SK-N-SH (cell line): ENCODE measurements around the gene CDH23. TPM values are rescaled to one million over a fixed set of nuclear protein-coding genes. Genes with fewer than 3 reads are reported as not detected.

Experiments
- CTCF ChIA-PET: fragments of 300-600, 350-600 bp; formaldehyde crosslinking; extraction: SDS; loops from one replicate; lab custom pipeline; 2021; lab: Yijun Ruan, JAX
- POLR2A ChIA-PET: fragments of 350-600 bp; sonication (Branson Sonifier 250); formaldehyde crosslinking; extraction: SDS; loops from one replicate; lab custom pipeline; 2020; ENCODE audit warnings: antibody characterized with exemption, inconsistent platforms; lab: Yijun Ruan, JAX
- DNase-seq: peaks from one replicate; pipeline ENCODE4 v3.0.0; 2012
- H2AFZ ChIP-seq: fragments of 200-600 bp; sonication (generic); 2 replicates; pipeline ENCODE4 v1.8.1; 2016; ENCODE audit warnings: antibody characterized with exemption, mild to moderate bottlenecking, low read depth
- H3F3A ChIP-seq: fragments of 200-600 bp; sonication (generic); replicated peaks from 2 replicates; pipeline ENCODE3; 2016; ENCODE audit warnings: antibody characterized with exemption, mild to moderate bottlenecking; ENCODE audit not compliant: insufficient read depth
- H3K27ac ChIP-seq, 2 experiments: fragments of 200-500 bp in 1 of 2; fragments of 200-600 bp in 1 of 2; sonication (Bioruptor generic) in 1 of 2; sonication (generic), shearing (Covaris generic) in 1 of 2; 2 replicates each; pipeline versions ENCODE4 v1.5.1 to v1.6.1; 2014 to 2016; ENCODE audit warnings: low read depth in 2 of 2, inconsistent platforms in 1 of 2, low read length in 1 of 2, mild to moderate bottlenecking in 1 of 2, mixed read lengths in 1 of 2
- H3K27me3 ChIP-seq: fragments of 200-600 bp; sonication (generic), shearing (Covaris generic); 2 replicates; pipeline ENCODE4 v1.6.1; 2016; ENCODE audit warnings: mixed run types; ENCODE audit not compliant: insufficient read depth
- H3K36me3 ChIP-seq, 2 experiments: fragments of 200-500 bp in 1 of 2; fragments of 200-600 bp in 1 of 2; sonication (Bioruptor generic) in 1 of 2; sonication (generic) in 1 of 2; replicated peaks in 1 of 2; 2 replicates each; pipeline versions ENCODE3 to v1.5.1; 2014 to 2016; ENCODE audit warnings: low read length in 1 of 2, mild to moderate bottlenecking in 1 of 2; ENCODE audit not compliant: insufficient read depth in 2 of 2, control insufficient read depth in 1 of 2
- H3K4me1 ChIP-seq, 2 experiments: fragments of 200-500 bp in 1 of 2; fragments of 200-600 bp in 1 of 2; sonication (Bioruptor generic) in 1 of 2; sonication (generic), shearing (Covaris generic) in 1 of 2; 2 replicates each; pipeline versions ENCODE4 v1.5.1 to v1.6.1; 2014 to 2016; ENCODE audit warnings: low read depth in 1 of 2, low read length in 1 of 2, mixed run types in 1 of 2; ENCODE audit not compliant: insufficient read depth in 2 of 2, control insufficient read depth in 1 of 2
- H3K4me2 ChIP-seq: fragments of 200-600 bp; sonication (generic), shearing (Covaris generic); 2 replicates; pipeline ENCODE4 v1.6.1; 2017; ENCODE audit warnings: mixed run types
- H3K4me3 ChIP-seq, 2 experiments: fragments of 200-500 bp in 1 of 2; fragments of 200-600 bp in 1 of 2; sonication (Bioruptor generic) in 1 of 2; sonication (generic), shearing (Covaris generic) in 1 of 2; 2 replicates each; pipeline versions ENCODE4 v1.5.1 to v1.8.1; 2014 to 2016; ENCODE audit warnings: low read depth in 2 of 2, inconsistent platforms in 1 of 2, low read length in 1 of 2, mild to moderate bottlenecking in 1 of 2, mixed read lengths in 1 of 2, moderate library complexity in 1 of 2
- H3K79me2 ChIP-seq: fragments of 200-600 bp; sonication (generic); 2 replicates; pipeline ENCODE4 v1.8.1; 2017; ENCODE audit warnings: mild to moderate bottlenecking; ENCODE audit not compliant: insufficient read depth
- H3K9ac ChIP-seq: fragments of 200-600 bp; sonication (generic); 2 replicates; pipeline ENCODE4 v1.6.1; 2017; ENCODE audit warnings: mixed run types
- H3K9me2 ChIP-seq: fragments of 200-600 bp; sonication (generic); 2 replicates; pipeline ENCODE4 v1.6.1; 2017; ENCODE audit warnings: mixed run types
- H3K9me3 ChIP-seq: fragments of 200-600 bp; sonication (generic); 2 replicates; pipeline ENCODE4 v1.6.1; 2017; ENCODE audit warnings: mixed run types, mild to moderate bottlenecking, moderate library complexity
- H4K20me1 ChIP-seq: fragments of 200-600 bp; sonication (generic); 2 replicates; pipeline ENCODE4 v1.6.1; 2017; ENCODE audit warnings: mild to moderate bottlenecking, mixed run types; ENCODE audit not compliant: insufficient read depth
- EP300 ChIP-seq, 2 experiments: IDR thresholded peaks; 2 replicates each; pipeline versions ENCODE4 v1.4.0 to v1.6.1; 2012; ENCODE audit warnings: borderline replicate concordance in 1 of 2, low read depth in 1 of 2, low read length in 1 of 2
- EZH2phosphoT487 ChIP-seq: fragments of 200-600 bp; sonication (generic); IDR thresholded peaks from 2 replicates; pipeline ENCODE4 v1.6.1; 2017; ENCODE audit warnings: low read depth, mixed run types, mild to moderate bottlenecking, antibody characterized with exemption, moderate library complexity, borderline replicate concordance
- GABPA ChIP-seq: IDR thresholded peaks from 2 replicates; pipeline ENCODE4 v1.4.0; 2012; ENCODE audit warnings: low read depth, mild to moderate bottlenecking
- GATA2 ChIP-seq: sonication (generic); formaldehyde crosslinking; IDR thresholded peaks from 2 replicates; pipeline ENCODE4 v1.5.0; 2020; ENCODE audit warnings: mild to moderate bottlenecking, missing genetic modification reagents
- JUND ChIP-seq: IDR thresholded peaks from 2 replicates; pipeline ENCODE4 v1.4.0; 2012
- MEF2A ChIP-seq: IDR thresholded peaks from 2 replicates; pipeline ENCODE4 v1.4.0; 2012; ENCODE audit warnings: low read depth, borderline replicate concordance
- NFIC ChIP-seq: IDR thresholded peaks from 2 replicates; pipeline ENCODE4 v1.4.0; 2012; ENCODE audit warnings: borderline replicate concordance
- POLR2AphosphoS5 ChIP-seq: IDR thresholded peaks from 2 replicates; pipeline ENCODE4 v1.6.1; 2012; ENCODE audit warnings: low read depth, low read length
- RCOR1 ChIP-seq: fragments of 150-350 bp; IDR thresholded peaks from 2 replicates; pipeline ENCODE4 v1.6.1; 2017; ENCODE audit warnings: antibody characterized with exemption, low read length
- RFX5 ChIP-seq: IDR thresholded peaks from 2 replicates; pipeline ENCODE4 v1.6.1; 2012; ENCODE audit warnings: mild to moderate bottlenecking, improper control_type of control experiment, low read length
- SIN3A ChIP-seq: IDR thresholded peaks from 2 replicates; pipeline ENCODE4 v1.6.1; 2012; ENCODE audit warnings: low read depth, mild to moderate bottlenecking, low read length, moderate library complexity, borderline replicate concordance
- TCF12 ChIP-seq: IDR thresholded peaks from 2 replicates; pipeline ENCODE4 v1.4.0; 2012
- TEAD4 ChIP-seq: IDR thresholded peaks from 2 replicates; pipeline ENCODE4 v1.4.0; 2012; ENCODE audit warnings: mild to moderate bottlenecking, borderline replicate concordance; ENCODE audit not compliant: insufficient read depth
- YY1 ChIP-seq: IDR thresholded peaks from 2 replicates; pipeline ENCODE4 v1.4.0; 2012; ENCODE audit warnings: low read depth, mild to moderate bottlenecking
- WGBS: methylation state at CpG from one replicate; pipeline ENCODE4 v1.1.6; 2017; ENCODE audit warnings: low lambda C conversion rate; 5-methylcytosine and 5-hydroxymethylcytosine counted together
- polyA plus RNA-seq, 3 experiments: library from polyadenylated mRNA; depleted of rRNA; stranded (reverse); fragments of >200 nt; gene quantifications; 2 replicates each; pipeline ENCODE4 v1.2.3, GENCODE V29; 2012
- TF ChIP-seq, protein P1 (sequence below): IDR thresholded peaks from 2 replicates; pipeline ENCODE4 v1.4.0; 2012; ENCODE audit warnings: low read depth, borderline replicate concordance
- TF ChIP-seq, protein P2 (sequence below): IDR thresholded peaks from 2 replicates; pipeline ENCODE4 v1.4.0; 2012; ENCODE audit warnings: low read depth, borderline replicate concordance
- TF ChIP-seq, protein P3 (sequence below): IDR thresholded peaks from 2 replicates; pipeline ENCODE4 v1.6.1; 2012; ENCODE audit warnings: mild to moderate bottlenecking, low read depth, low read length, moderate library complexity

Gene CDH23
- polyA plus RNA-seq, 1 of the 3 experiments (the other 2 are of a cell fraction), result 0.03 TPM

DNA sequence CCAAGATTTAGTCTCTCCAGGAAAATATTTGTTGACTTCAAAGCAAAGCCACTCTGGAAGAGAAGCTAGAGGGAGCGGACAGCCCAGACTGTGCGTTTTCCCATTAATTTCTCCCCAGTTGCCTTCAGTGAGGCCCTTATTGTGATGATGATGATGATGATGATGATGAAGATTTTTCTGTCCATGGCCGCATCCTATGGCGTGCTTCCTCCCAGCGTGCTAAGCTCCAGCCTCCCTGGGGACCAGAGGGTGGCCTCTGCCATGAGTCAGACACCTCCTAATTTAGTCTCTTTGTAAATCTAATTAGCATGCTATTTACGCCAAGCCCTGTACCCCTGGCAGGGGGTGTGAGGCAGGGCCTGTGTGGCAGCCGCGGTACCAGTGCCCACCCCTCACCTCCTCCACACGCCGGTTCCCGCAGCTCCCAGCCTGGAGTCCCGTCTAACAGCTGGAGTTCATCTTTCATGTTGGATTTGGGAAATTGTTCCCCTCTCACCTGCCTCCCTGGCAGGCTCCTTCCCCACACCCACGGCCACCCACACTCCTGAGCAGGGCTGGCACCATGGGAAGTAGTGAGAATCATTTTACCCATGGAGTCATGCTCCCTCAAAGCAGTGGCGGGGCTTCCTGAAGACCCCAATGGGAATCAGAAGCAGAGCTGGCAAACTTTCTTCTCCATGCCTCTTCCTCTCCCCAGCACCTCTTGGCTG lies 230.7 kb downstream of the CDH23 start:
- no peak overlapping the region for H3K4me3 ChIP-seq
- ChIA-PET CTCF (interaction anchor here (0.7 to 11.0 kb wide), 5 partner anchors 10 to 81 kb away, joined by 4 to 74 read pairs (median 5); no protein-coding TSS in a partner anchor), POLR2A (no interaction called here)
- 63% methylated on average over 13 of the region's 14 CpGs for WGBS
- H3K9ac ChIP-seq, result no peak overlapping the region
- H3K36me3 ChIP-seq, result no peaks in the 10 kb centered on the region
- no peaks in the 10 kb centered on the region for H3F3A ChIP-seq
- H3K27ac ChIP-seq, result no peak overlapping the region
- H3K4me2 ChIP-seq, result no peak overlapping the region
- no peaks in the 10 kb centered on the region; the same call in 1 of the 2 replicates for H3K27me3 ChIP-seq
- H3K79me2 ChIP-seq, result no peaks in the 10 kb centered on the region
- H3K4me1 ChIP-seq, result peaks cover 10 to 13% of the 10 kb centered on the region in 2 experiments; a peak in 1 of 4 replicates
- H3K9me2 ChIP-seq, result no peaks in the 10 kb centered on the region
- no peaks in the 10 kb centered on the region for H4K20me1 ChIP-seq
- H3K9me3 ChIP-seq, result no peaks in the 10 kb centered on the region
- no peak overlapping the region for H2AFZ ChIP-seq
- TF ChIP-seq EZH2phosphoT487, result no peak
- TF ChIP-seq MEF2A, result no peak
- no peak for TF ChIP-seq YY1
- TF ChIP-seq EP300 (IDR thresholded peaks at IDR 0.05; ENCODE audit: borderline replicate concordance in 1 of 2, low read depth in 1 of 2, low read length in 1 of 2), result no peak
- TF ChIP-seq, protein P1, sequence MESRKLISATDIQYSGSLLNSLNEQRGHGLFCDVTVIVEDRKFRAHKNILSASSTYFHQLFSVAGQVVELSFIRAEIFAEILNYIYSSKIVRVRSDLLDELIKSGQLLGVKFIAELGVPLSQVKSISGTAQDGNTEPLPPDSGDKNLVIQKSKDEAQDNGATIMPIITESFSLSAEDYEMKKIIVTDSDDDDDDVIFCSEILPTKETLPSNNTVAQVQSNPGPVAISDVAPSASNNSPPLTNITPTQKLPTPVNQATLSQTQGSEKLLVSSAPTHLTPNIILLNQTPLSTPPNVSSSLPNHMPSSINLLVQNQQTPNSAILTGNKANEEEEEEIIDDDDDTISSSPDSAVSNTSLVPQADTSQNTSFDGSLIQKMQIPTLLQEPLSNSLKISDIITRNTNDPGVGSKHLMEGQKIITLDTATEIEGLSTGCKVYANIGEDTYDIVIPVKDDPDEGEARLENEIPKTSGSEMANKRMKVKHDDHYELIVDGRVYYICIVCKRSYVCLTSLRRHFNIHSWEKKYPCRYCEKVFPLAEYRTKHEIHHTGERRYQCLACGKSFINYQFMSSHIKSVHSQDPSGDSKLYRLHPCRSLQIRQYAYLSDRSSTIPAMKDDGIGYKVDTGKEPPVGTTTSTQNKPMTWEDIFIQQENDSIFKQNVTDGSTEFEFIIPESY, result no peak
- TF ChIP-seq, protein P2, sequence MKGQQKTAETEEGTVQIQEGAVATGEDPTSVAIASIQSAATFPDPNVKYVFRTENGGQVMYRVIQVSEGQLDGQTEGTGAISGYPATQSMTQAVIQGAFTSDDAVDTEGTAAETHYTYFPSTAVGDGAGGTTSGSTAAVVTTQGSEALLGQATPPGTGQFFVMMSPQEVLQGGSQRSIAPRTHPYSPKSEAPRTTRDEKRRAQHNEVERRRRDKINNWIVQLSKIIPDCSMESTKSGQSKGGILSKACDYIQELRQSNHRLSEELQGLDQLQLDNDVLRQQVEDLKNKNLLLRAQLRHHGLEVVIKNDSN, result no peak
- no peak for TF ChIP-seq POLR2AphosphoS5
- no peak for TF ChIP-seq RCOR1
- TF ChIP-seq GABPA, result no peak
- TF ChIP-seq GATA2, result no peak
- TF ChIP-seq, all 33 proteins: peak for 0
- no peak for DNase-seq

DNA sequence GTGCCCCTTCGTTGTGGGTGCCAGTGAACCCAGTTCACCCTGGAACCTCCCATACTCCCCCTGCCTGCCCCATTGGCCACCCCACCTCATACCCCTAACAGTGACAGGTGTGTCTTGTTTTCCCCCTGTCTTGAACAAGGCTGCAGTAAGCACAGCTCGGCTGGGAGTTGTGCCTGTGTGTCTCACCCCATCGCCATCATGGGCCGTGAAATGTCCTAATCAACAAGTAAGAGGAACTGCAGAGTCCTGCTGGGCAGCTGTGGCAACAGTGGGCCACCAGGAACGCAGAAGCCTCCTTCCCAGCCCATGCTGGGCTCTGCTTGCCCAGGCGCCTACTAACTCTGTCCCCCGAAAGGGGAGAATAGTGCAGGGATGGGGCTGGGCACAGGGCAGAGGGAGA lies 231.2 kb downstream of the CDH23 start:
- Histone ChIP-seq H3K9me2 (no peaks in the 10 kb centered on the region), H3K9me3 (no peaks in the 10 kb centered on the region), H3K27ac (no peak overlapping the region), H3K4me3 (no peak overlapping the region), H3F3A (no peaks in the 10 kb centered on the region), H3K9ac (no peak overlapping the region), H3K4me2 (no peak overlapping the region), H3K79me2 (no peaks in the 10 kb centered on the region), H4K20me1 (no peaks in the 10 kb centered on the region), H3K27me3 (no peaks in the 10 kb centered on the region; the same call in 1 of the 2 replicates), H3K4me1 (peaks cover 4 to 9% of the 10 kb centered on the region in 2 experiments; a peak in 1 of 4 replicates), H3K36me3 (no peaks in the 10 kb centered on the region), H2AFZ (no peak overlapping the region)
- CTCF ChIA-PET, result interaction anchor here (1.0 to 11.0 kb wide), 2 partner anchors 17 to 80 kb away, joined by 7 to 74 read pairs; no protein-coding TSS in a partner anchor
- no peak for DNase-seq
- 55% methylated on average over 5 of the region's 7 CpGs for WGBS
- POLR2A ChIA-PET, result no interaction called here
- TF ChIP-seq JUND (no peak), RCOR1 (no peak), EZH2phosphoT487 (no peak), NFIC (no peak), SIN3A (no peak), RFX5 (no peak), TEAD4 (no peak), EP300 (IDR thresholded peaks at IDR 0.05; ENCODE audit: borderline replicate concordance in 1 of 2, low read depth in 1 of 2, low read length in 1 of 2) (no peak), GABPA (no peak), TCF12 (no peak), MEF2A (no peak)
- TF ChIP-seq, protein P3, sequence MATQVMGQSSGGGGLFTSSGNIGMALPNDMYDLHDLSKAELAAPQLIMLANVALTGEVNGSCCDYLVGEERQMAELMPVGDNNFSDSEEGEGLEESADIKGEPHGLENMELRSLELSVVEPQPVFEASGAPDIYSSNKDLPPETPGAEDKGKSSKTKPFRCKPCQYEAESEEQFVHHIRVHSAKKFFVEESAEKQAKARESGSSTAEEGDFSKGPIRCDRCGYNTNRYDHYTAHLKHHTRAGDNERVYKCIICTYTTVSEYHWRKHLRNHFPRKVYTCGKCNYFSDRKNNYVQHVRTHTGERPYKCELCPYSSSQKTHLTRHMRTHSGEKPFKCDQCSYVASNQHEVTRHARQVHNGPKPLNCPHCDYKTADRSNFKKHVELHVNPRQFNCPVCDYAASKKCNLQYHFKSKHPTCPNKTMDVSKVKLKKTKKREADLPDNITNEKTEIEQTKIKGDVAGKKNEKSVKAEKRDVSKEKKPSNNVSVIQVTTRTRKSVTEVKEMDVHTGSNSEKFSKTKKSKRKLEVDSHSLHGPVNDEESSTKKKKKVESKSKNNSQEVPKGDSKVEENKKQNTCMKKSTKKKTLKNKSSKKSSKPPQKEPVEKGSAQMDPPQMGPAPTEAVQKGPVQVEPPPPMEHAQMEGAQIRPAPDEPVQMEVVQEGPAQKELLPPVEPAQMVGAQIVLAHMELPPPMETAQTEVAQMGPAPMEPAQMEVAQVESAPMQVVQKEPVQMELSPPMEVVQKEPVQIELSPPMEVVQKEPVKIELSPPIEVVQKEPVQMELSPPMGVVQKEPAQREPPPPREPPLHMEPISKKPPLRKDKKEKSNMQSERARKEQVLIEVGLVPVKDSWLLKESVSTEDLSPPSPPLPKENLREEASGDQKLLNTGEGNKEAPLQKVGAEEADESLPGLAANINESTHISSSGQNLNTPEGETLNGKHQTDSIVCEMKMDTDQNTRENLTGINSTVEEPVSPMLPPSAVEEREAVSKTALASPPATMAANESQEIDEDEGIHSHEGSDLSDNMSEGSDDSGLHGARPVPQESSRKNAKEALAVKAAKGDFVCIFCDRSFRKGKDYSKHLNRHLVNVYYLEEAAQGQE, result no peak
- TF ChIP-seq, protein P1, result no peak
